Hepatocyte (in vitro differentiated cells): ENCODE data around the gene GAB3.

Experiments used
- CTCF ChIP-seq: fragments of 200-600 bp; sonication (generic); IDR thresholded peaks from 2 replicates; pipeline ENCODE4 v1.5.1; 2016; ENCODE audit warnings: antibody characterized with exemption, mild to moderate bottlenecking; ENCODE audit not compliant: poor library complexity
- EZH2 ChIP-seq: fragments of 200-600 bp; sonication (generic); IDR thresholded peaks from 2 replicates; pipeline ENCODE4 v1.6.1; 2016; ENCODE audit warnings: antibody characterized with exemption, mild to moderate bottlenecking, borderline replicate concordance

GRCh38 chrX:154650221-154650510 is 100.7 kb downstream of the GAB3 start:
- TF ChIP-seq CTCF (no peak), EZH2 (no peak)
